GM19238 (cell line): ENCODE measurements around the gene NPHP3.
"Not testable (repeated sequence)": the region's sequence is repeated elsewhere in the genome, so short reads cannot be mapped to it uniquely, and the experiment has no call there.

Experiments
- DNase-seq: peaks from one replicate; pipeline ENCODE4 v3.0.0; 2011; ENCODE audit warnings: low spot score; ENCODE audit not compliant: insufficient read length

Gene NPHP3

GRCh38 chr3:132722165-132723023, at the start of gene NPHP3:
Gene NPHP3 (minus strand): TSS chr3:132722409. CDS start chr3:132722355, 54 bp downstream.
- DNase-seq, result peak; percentile 85

- DNase-seq, result no peak
These were observed 36.5 kb upstream of the NPHP3 start for GRCh38 chr3:132758740-132759139.

- DNase-seq, result no peak
These were observed 34.0 kb upstream of the NPHP3 start for GRCh38 chr3:132756108-132756650.

GRCh38 chr3:132753946-132754345, 31.7 kb upstream of the NPHP3 start:
- DNase-seq, result no peak

- no peak for DNase-seq
These were observed 27.6 kb upstream of the NPHP3 start for GRCh38 chr3:132749786-132750185.

GRCh38 chr3:132746720-132747119, 24.5 kb upstream of the NPHP3 start:
- DNase-seq, result not testable (repeated sequence)

- no peak for DNase-seq
These were observed 16.1 kb upstream of the NPHP3 start for GRCh38 chr3:132738314-132738713.

- no peak for DNase-seq
These were observed 13.4 kb upstream of the NPHP3 start for GRCh38 chr3:132735589-132735988.

- no peak for DNase-seq
These were observed 8.8 kb upstream of the NPHP3 start for GRCh38 chr3:132730891-132731580.

GRCh38 chr3:132726341-132726823, 4.2 kb upstream of the NPHP3 start:
- no peak for DNase-seq

GRCh38 chr3:132723024-132723950, 1.1 kb upstream of the NPHP3 start:
- DNase-seq, result no peak

- no peak for DNase-seq
These were observed 587 bp downstream of the NPHP3 start for GRCh38 chr3:132721479-132722164.

- no peak for DNase-seq
These were observed 2.0 kb downstream of the NPHP3 start for GRCh38 chr3:132720228-132720627.

GRCh38 chr3:132716372-132716771, 5.8 kb downstream of the NPHP3 start:
- DNase-seq, result no peak

GRCh38 chr3:132713977-132714727, 8.1 kb downstream of the NPHP3 start:
- DNase-seq, result no peak

GRCh38 chr3:132710311-132710710, 11.9 kb downstream of the NPHP3 start:
- DNase-seq, result no peak

GRCh38 chr3:132709761-132710160, 12.4 kb downstream of the NPHP3 start:
- DNase-seq, result no peak

- DNase-seq, result no peak
These were observed 18.5 kb downstream of the NPHP3 start for GRCh38 chr3:132703733-132704132.

- no peak for DNase-seq
These were observed 26.8 kb downstream of the NPHP3 start for GRCh38 chr3:132695422-132695821.

- DNase-seq, result no peak
These were observed 27.2 kb downstream of the NPHP3 start for GRCh38 chr3:132694991-132695390.
